K562 (cell line): Measurements from ENCODE around the gene ATP9A. TPM values are rescaled to one million over a fixed set of nuclear protein-coding genes. Genes with fewer than 3 reads are reported as not detected.

ENCODE experiments used
- ATAC-seq: fragments of 200-7000 bp; cut with Tn5 transposase; 3 replicates; pipeline ENCODE4 v1.9.1; 2020; ENCODE audit warnings: moderate library complexity
- BruUV-seq: library from RNA; stranded (reverse); fragments of 400-500 nt; replicated peaks from 2 replicates; lab custom pipeline; 2021; lab: Mats Ljungman, UMichigan
- CTCF ChIA-PET: fragments of 300-600 bp; formaldehyde crosslinking; extraction: SDS; loops from one replicate; lab custom pipeline; 2021; ENCODE audit warnings: low intra/inter-chr PET ratio; lab: Yijun Ruan, JAX
- POLR2A ChIA-PET: fragments of 300-600, 350-650 bp; sonication (Branson Sonifier 250); formaldehyde crosslinking; extraction: SDS; loops from one replicate; lab custom pipeline; 2021; ENCODE audit warnings: antibody characterized with exemption, inconsistent platforms; lab: Yijun Ruan, JAX
- DNase-seq, 4 experiments: peaks; one replicate each; pipeline versions ENCODE4 v3.0.0 to v3.0.0-alpha.2; 2011 to 2018; ENCODE audit warnings: low spot score in 3 of 4, mixed read lengths in 3 of 4; ENCODE audit errors: extremely low read depth in 1 of 4
- FAIRE-seq: peaks from 2 replicates; lab custom pipeline; 2011; peaks lifted over from hg19 to GRCh38; lab: Jason Lieb, UNC
- H2AFZ ChIP-seq: 2 replicates; pipeline ENCODE4 v1.6.0; 2011; ENCODE audit warnings: low read depth, low read length, control low read depth, inconsistent platforms
- H3K27ac ChIP-seq: fragments of 200-600 bp; 3 replicates; pipeline ENCODE4 v1.8.0; 2011; ENCODE audit warnings: low read depth, mild to moderate bottlenecking, control low read depth, inconsistent platforms, low read length, moderate library complexity, mixed read lengths; ENCODE audit errors: extremely low read depth
- H3K27me3 ChIP-seq, 2 experiments: fragments of 300-600 bp in 1 of 2; 2 replicates in 1 of 2; 3 replicates in 1 of 2; pipeline versions ENCODE4 v1.6.0 to v1.8.0; 2011; ENCODE audit warnings: inconsistent platforms in 2 of 2, low read length in 2 of 2, mild to moderate bottlenecking in 1 of 2, mixed read lengths in 1 of 2, moderate library complexity in 1 of 2; ENCODE audit not compliant: control insufficient read depth in 2 of 2, insufficient read depth in 2 of 2
- H3K36me3 ChIP-seq: fragments of 300-600 bp; 3 replicates; pipeline ENCODE4 v1.8.0; 2011; ENCODE audit warnings: mild to moderate bottlenecking, low read length, inconsistent platforms; ENCODE audit not compliant: control insufficient read depth, insufficient read depth
- H3K4me1 ChIP-seq, 2 experiments: fragments of 200-600 bp in 1 of 2; replicated peaks in 1 of 2; 2 replicates in 1 of 2; 3 replicates in 1 of 2; pipeline versions ENCODE4 v1.5.1 to v1.8.0; 2011; ENCODE audit warnings: inconsistent platforms in 2 of 2, low read length in 2 of 2, mild to moderate bottlenecking in 1 of 2, mixed read lengths in 1 of 2, moderate library complexity in 1 of 2; ENCODE audit not compliant: control insufficient read depth in 2 of 2, insufficient read depth in 2 of 2
- H3K4me2 ChIP-seq: 2 replicates; pipeline ENCODE4 v1.6.1; 2011; ENCODE audit warnings: low read length, control low read depth, inconsistent platforms, mixed read lengths; ENCODE audit not compliant: insufficient read depth
- H3K4me3 ChIP-seq: fragments of 200-600 bp; sonication (generic), shearing (Covaris generic); 2 replicates; pipeline ENCODE4 v1.5.1; 2016; ENCODE audit warnings: control low read depth, inconsistent platforms
- H3K79me2 ChIP-seq: fragments of 200-600 bp; 3 replicates; pipeline ENCODE4 v1.8.0; 2011; ENCODE audit warnings: low read length, inconsistent platforms; ENCODE audit not compliant: control insufficient read depth, insufficient read depth
- H3K9ac ChIP-seq, 2 experiments: 2 replicates each; pipeline versions ENCODE4 v1.6.0 to v1.6.1; 2011; ENCODE audit warnings: low read depth in 2 of 2, low read length in 2 of 2, control low read depth in 1 of 2, inconsistent platforms in 1 of 2, mild to moderate bottlenecking in 1 of 2, mixed read lengths in 1 of 2; ENCODE audit not compliant: insufficient read depth in 1 of 2
- H3K9me1 ChIP-seq: one replicate; pipeline ENCODE4 v1.6.0; 2011; ENCODE audit warnings: inconsistent platforms, mild to moderate bottlenecking, low read length, moderate library complexity; ENCODE audit not compliant: control insufficient read depth, insufficient read depth
- H3K9me3 ChIP-seq: replicated peaks from 2 replicates; pipeline ENCODE4 v1.5.1; 2011; ENCODE audit warnings: low read depth, low read length, inconsistent platforms; ENCODE audit not compliant: control insufficient read depth, insufficient read depth
- H4K20me1 ChIP-seq: replicated peaks from 2 replicates; pipeline ENCODE4 v1.6.1; 2011; ENCODE audit warnings: low read length, inconsistent platforms, mixed read lengths; ENCODE audit not compliant: control insufficient read depth, insufficient read depth
- CBX8 ChIP-seq: fragments of 200-600 bp; sonication (generic); IDR thresholded peaks from 2 replicates; pipeline ENCODE4 v1.6.1; 2012; ENCODE audit warnings: borderline replicate concordance, mixed run types, low read depth, mild to moderate bottlenecking, moderate library complexity, mixed read lengths, low read length, control low read depth, inconsistent platforms; ENCODE audit not compliant: poor library complexity, severe bottlenecking; ENCODE audit errors: extremely low read depth
- ETS2 ChIP-seq: IDR thresholded peaks from 2 replicates; pipeline ENCODE4 v1.6.1; 2016; ENCODE audit warnings: borderline replicate concordance, missing genetic modification characterization, mild to moderate bottlenecking, moderate library complexity, missing compliant biosample characterization; ENCODE audit not compliant: poor library complexity, severe bottlenecking
- PRMT5 ChIP-seq: sonication (generic); formaldehyde crosslinking; IDR thresholded peaks from 2 replicates; pipeline ENCODE4 v1.5.0; 2020; ENCODE audit warnings: missing genetic modification reagents
- WGBS: fragments of 100-300 bp; shearing (Covaris generic); methylation state at CpG from one replicate; pipeline ENCODE4 v1.1.6; 2016; ENCODE audit warnings: low coverage, mixed read lengths; ENCODE audit not compliant: insufficient coverage; ENCODE audit errors: missing lambda C conversion rate; 5-methylcytosine and 5-hydroxymethylcytosine counted together
- in situ Hi-C: fragments of 300-500 bp; cut with MboI; formaldehyde crosslinking; loops from 4 replicates; pipeline ENCODE4 v1.15.0; 2018; ENCODE audit warnings: inconsistent platforms, mixed read lengths
- intact Hi-C: fragments of 100-400 bp; cut with micrococcal nuclease; formaldehyde crosslinking; loops from 2 replicates; pipeline ENCODE4 v1.14.2; 2022
- polyA plus RNA-seq, 8 experiments: library from polyadenylated mRNA; depleted of rRNA in 4 of 8; stranded (reverse) in 5 of 8; unstranded in 3 of 8; fragments of >200 nt; fragmentation: Nextera tagmentation in 2 of 8; fragmentation: Illumina TruSeq in 1 of 8; extraction: Ambion mirVana in 2 of 8; extraction: Trizol in 1 of 8; gene quantifications; 2 replicates each; pipeline versions ENCODE4 v1.2.1 to v1.2.3, GENCODE V29; 2011 to 2014; ENCODE audit warnings: inconsistent platforms in 1 of 8, missing spikeins in 1 of 8
- total RNA-seq, 7 experiments: library from RNA; depleted of rRNA in 6 of 7; stranded (reverse); fragments of >200 nt in 6 of 7; fragmentation: Illumina TruSeq in 2 of 7; extraction: Trizol in 2 of 7; gene quantifications; 2 replicates each; pipeline versions ENCODE4 v1.2.1 to v1.2.3, GENCODE V29; 2011 to 2021; ENCODE audit warnings: low replicate concordance in 1 of 7

The ATP9A gene
- total and polyA plus RNA-seq, 9 of the 15 experiments (the other 6 are each of a cell fraction or from before 2014, with no cell fraction given): 0.18 to 0.62 (median 0.29) TPM

DNA sequence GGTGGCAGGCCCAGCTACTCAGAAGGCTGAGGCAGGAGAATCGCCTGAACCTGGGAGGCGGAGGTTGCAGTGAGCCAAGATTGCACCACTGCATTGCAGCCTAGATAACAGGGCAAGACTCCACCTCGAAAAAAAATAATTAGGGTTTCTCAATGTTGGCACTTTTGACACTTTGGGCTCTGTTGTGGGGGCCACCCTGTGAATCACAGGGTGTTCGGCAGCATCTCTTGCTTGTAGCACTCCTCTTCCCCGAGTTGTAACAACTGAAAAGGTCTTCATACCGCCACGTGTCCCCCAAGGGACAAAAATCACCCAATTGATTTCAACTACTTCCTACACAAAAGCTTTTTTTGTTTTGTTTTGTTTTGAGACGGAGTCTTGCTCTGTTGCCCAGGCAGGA is 172.4 kb downstream of the ATP9A start:
- TF ChIP-seq PRMT5 (CRISPR knock-in tag) (no peak), CBX8 (no peak), ETS2 (tag) (no peak)
- Histone ChIP-seq H4K20me1 (no peaks in the 10 kb centered on the region), H3K9me3 (no peaks in the 10 kb centered on the region; the same call in 1 of the 2 replicates), H3K36me3 (no peaks in the 10 kb centered on the region), H2AFZ (peak overlapping the region; percentile 99), H3K4me2 (no peak overlapping the region), H3K9ac (no peak overlapping the region), H3K4me3 (no peak overlapping the region), H3K9me1 (no peaks in the 10 kb centered on the region), H3K27me3 (no peaks in the 10 kb centered on the region), H3K79me2 (no peaks in the 10 kb centered on the region), H3K27ac (no peak overlapping the region), H3K4me1 (peaks cover 5 to 29% of the 10 kb centered on the region in 2 experiments; a peak in 3 of 5 replicates)
- BruUV-seq: no TSS peak
- FAIRE-seq (no peak), ATAC-seq (no peak), DNase-seq (no peak)
- 62% methylated on average over 8 of the region's 8 CpGs for WGBS
- CTCF ChIA-PET: interaction anchor here (0.7 to 3.3 kb wide), 4 partner anchors 192 to 608 kb away, joined by 3 to 25 read pairs (median 14); no protein-coding TSS in a partner anchor
- in situ Hi-C loops (no loop called here), intact Hi-C loops (loop anchor here (1.0 to 2.0 kb wide), 2 partner anchors 55 to 221 kb away; no protein-coding TSS in a partner anchor)
- POLR2A ChIA-PET: interaction anchor here (0.7 to 1.2 kb wide), 2 partner anchors 54 to 151 kb away, joined by 3 to 4 read pairs; partner anchors contain the start of gene NFATC2
